Measurements from ENCODE around the gene CFAP43.

Gene CFAP43

DNA sequence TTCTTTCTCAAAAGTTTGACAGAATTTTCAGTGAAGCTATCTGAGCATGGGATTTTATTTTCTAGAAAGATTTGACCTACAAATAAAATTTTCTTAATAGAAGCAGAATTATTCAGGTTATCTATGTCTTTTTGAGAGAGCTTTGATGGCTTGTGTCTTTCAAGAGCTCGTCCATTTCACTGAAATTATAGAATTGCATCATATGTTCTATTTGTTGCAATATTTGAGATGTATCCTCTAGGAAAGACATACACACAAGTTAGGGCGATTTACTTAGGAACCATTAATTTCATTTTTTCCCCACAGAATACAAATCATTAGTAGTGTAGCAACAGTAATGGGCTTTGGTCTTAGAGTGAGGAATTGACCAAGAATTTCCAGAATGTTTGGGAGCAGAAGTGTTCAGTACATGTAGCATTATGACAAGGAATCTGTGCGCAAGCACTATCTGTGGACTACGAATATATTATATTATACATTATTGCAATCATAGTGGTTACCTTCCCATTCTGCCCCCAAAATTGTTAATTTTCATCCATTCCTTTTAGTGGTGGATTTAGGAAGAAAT, 133.7 kb downstream of the CFAP43 start:
- TF ChIP-seq FOXP2 (optimal IDR thresholded peaks at IDR 0.05; ENCODE audit: control extremely low read depth, extremely low read length, insufficient read depth) (no peak), EZH2 (IDR thresholded peaks at IDR 0.05) (no peak), POLR2AphosphoS5 (IDR thresholded peaks at IDR 0.05; ENCODE audit: borderline replicate concordance, low read depth, low read length) (no peak)
- DNase-seq (ENCODE audit: low read depth, low spot score), result no peak
- no peak overlapping the region for H3K9ac ChIP-seq (ENCODE audit: insufficient read length)
- H3K9me3 ChIP-seq (ENCODE audit: low read depth, low read length), result no peaks in the 10 kb centered on the region
- H3K27ac ChIP-seq, result no peak overlapping the region
- H3K36me3 ChIP-seq (ENCODE audit: insufficient read depth, low read length), result no peaks in the 10 kb centered on the region
- no peak overlapping the region for H3K4me3 ChIP-seq

DNA sequence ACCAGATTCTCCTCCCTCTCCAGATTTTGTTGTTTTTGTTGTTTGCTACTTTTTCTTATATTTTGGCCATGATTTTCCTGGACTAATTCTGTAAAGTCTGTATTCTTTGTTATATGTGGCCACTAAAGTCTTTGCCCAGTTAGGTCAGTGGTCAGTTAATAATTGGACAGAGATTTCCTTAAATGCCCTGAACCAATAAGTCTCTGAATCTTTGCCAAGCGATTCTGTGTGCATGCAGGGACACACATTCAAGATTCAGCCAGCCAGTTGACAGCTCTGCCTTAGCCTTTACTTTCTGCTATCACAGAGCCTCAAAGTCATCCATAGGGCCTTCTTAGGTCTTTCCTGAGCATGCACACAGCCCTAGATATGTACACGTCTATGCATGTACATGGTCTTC, 135.5 kb downstream of the CFAP43 start:
- Histone ChIP-seq H3K36me3 (ENCODE audit: insufficient read depth, low read length) (no peaks in the 10 kb centered on the region), H3K27ac (no peak overlapping the region), H3K9ac (ENCODE audit: insufficient read length) (no peak overlapping the region), H3K9me3 (ENCODE audit: low read depth, low read length) (no peaks in the 10 kb centered on the region), H3K4me3 (no peak overlapping the region)
- no peak for DNase-seq (ENCODE audit: low read depth, low spot score)
- TF ChIP-seq FOXP2 (optimal IDR thresholded peaks at IDR 0.05; ENCODE audit: control extremely low read depth, extremely low read length, insufficient read depth), result no peak
- no peak for TF ChIP-seq POLR2AphosphoS5 (IDR thresholded peaks at IDR 0.05; ENCODE audit: borderline replicate concordance, low read depth, low read length)

DNA sequence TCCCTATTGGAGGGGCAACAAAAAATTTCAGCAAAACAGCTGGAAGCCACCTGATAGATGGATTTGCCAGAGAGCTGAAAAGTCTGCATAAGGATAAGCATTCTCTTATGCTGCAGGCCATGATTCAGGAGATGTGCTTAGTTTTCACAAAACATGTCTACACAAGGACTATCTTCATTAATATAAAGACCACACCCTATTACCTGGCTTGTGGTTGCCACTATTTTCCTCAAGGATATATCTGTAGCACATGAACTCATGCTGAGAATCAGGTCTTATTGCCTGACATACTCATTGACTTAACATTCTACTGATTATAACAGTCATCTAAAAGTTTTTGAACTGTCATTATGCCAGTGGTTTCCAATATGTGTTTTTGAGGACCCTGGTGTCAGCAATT, 139.4 kb downstream of the CFAP43 start:
- no peaks in the 10 kb centered on the region for H3K9me3 ChIP-seq (ENCODE audit: low read depth, low read length)
- no peak overlapping the region for H3K4me3 ChIP-seq
- no peak overlapping the region for H3K27ac ChIP-seq
- DNase-seq (ENCODE audit: low read depth, low spot score), result no peak
- TF ChIP-seq EZH2 (IDR thresholded peaks at IDR 0.05), result no peak
- H3K9ac ChIP-seq (ENCODE audit: insufficient read length), result no peak overlapping the region
- no peaks in the 10 kb centered on the region for H3K36me3 ChIP-seq (ENCODE audit: insufficient read depth, low read length)

DNA sequence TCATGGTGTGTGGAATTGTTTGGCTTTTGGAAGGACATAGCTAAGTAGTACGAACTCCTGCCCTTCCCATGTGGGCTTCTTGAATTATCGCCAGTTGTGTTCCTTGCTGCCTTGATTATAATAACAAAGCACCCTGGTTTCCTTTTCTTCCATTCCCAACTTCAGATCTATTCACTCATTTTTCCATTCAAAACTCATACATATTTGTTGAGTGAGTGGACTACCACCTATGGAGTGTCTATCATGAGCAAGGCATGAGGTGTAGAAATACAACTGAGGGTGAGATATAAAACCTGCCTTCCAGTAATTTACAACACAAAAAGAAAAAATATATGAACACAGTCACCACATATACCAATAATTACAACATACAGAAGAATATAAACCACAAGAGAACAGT, 141.6 kb downstream of the CFAP43 start:
- no peak for DNase-seq (ENCODE audit: low read depth, low spot score)
- TF ChIP-seq FOXP2 (optimal IDR thresholded peaks at IDR 0.05; ENCODE audit: control extremely low read depth, extremely low read length, insufficient read depth) (no peak), POLR2AphosphoS5 (IDR thresholded peaks at IDR 0.05; ENCODE audit: borderline replicate concordance, low read depth, low read length) (no peak), EZH2 (IDR thresholded peaks at IDR 0.05) (no peak)
- no peak overlapping the region for H3K4me3 ChIP-seq
- H3K27ac ChIP-seq, result no peak overlapping the region
- no peaks in the 10 kb centered on the region for H3K36me3 ChIP-seq (ENCODE audit: insufficient read depth, low read length)
- no peak overlapping the region for H3K9ac ChIP-seq (ENCODE audit: insufficient read length)
- H3K9me3 ChIP-seq (ENCODE audit: low read depth, low read length), result no peaks in the 10 kb centered on the region

DNA sequence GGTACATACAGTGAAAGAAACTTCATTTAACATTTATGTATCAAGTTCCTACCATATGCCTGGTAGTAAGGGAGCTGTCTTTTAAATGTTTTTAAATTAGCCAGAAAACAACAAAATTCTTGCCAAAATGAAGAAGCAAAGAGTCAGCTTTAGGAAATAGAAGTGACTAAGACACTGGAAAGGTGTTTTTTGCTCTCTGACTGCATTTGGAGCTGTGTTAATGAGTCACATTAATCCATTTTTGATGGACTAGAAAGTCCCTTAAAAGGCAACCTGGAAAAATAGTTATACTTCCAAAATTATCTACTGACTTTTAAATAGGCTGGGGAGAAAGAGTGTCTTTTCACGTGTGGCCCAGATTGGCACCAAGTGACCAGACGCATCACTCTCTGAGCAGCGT, 142.5 kb downstream of the CFAP43 start:
- no peak overlapping the region for H3K9ac ChIP-seq (ENCODE audit: insufficient read length)
- H3K4me3 ChIP-seq, result no peak overlapping the region
- DNase-seq (ENCODE audit: low read depth, low spot score), result no peak
- no peaks in the 10 kb centered on the region for H3K9me3 ChIP-seq (ENCODE audit: low read depth, low read length)
- no peaks in the 10 kb centered on the region for H3K36me3 ChIP-seq (ENCODE audit: insufficient read depth, low read length)
- TF ChIP-seq EZH2 (IDR thresholded peaks at IDR 0.05) (no peak), POLR2AphosphoS5 (IDR thresholded peaks at IDR 0.05; ENCODE audit: borderline replicate concordance, low read depth, low read length) (no peak), FOXP2 (optimal IDR thresholded peaks at IDR 0.05; ENCODE audit: control extremely low read depth, extremely low read length, insufficient read depth) (no peak)
- H3K27ac ChIP-seq, result no peak overlapping the region

DNA sequence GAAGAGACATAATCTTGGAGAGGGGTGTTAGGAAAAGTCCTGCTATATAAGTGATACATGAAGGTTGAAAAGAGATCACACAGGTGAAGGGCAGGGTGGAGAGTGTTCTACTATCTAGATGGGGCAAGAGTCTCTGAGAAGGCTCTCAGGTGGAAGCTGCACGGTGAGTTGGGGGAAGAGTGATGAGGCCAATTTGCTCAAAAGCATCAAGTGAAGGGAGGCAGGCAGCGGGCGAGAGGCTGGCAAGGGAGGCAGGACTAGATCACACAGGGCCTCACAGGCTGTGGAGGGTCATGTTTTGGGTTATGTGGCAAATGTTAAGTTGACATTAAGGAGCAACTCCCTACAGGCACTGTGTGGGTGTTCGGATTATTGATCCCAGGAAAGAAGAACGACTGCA, 143.9 kb downstream of the CFAP43 start:
- TF ChIP-seq EZH2 (IDR thresholded peaks at IDR 0.05), result no peak
- no peak for TF ChIP-seq POLR2AphosphoS5 (IDR thresholded peaks at IDR 0.05; ENCODE audit: borderline replicate concordance, low read depth, low read length)
- no peak for TF ChIP-seq FOXP2 (optimal IDR thresholded peaks at IDR 0.05; ENCODE audit: control extremely low read depth, extremely low read length, insufficient read depth)
- Histone ChIP-seq H3K4me3 (no peak overlapping the region), H3K27ac (no peak overlapping the region), H3K36me3 (ENCODE audit: insufficient read depth, low read length) (no peaks in the 10 kb centered on the region), H3K9ac (ENCODE audit: insufficient read length) (no peak overlapping the region), H3K9me3 (ENCODE audit: low read depth, low read length) (no peaks in the 10 kb centered on the region)
- DNase-seq (ENCODE audit: low read depth, low spot score), result no peak

DNA sequence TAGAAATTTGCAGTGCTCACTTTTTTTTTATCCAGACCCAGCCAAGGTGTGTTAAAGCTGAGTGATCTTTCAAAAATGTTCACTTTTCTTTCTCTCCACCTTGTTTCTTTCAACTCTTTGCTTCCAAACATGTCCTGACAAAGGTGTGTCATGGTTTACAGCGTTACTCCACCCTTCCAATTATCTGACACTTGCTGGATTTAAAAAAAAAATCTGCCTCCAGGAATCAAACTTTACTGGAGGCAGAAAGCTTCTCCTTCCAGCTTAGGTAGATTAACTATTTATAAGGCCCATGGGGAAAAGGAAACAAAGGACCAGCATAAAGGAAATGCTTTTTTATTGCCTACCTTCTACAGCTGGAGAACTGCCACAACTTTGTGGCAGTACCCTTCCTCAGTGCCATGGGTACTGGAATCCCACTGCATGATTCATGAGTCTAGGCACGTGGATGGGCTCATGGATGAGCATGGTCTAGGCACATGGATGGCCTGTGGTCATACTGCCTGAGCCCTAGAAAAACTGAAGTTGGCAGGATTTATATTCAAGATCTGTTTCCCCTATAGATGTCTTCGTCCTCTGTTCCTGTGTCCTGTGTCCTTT, 146.3 kb downstream of the CFAP43 start, which contains the start of gene COL17A1:
COL17A1 (minus strand) TSS at position 80 of the 600 bp plus-strand sequence. CDS start 5,207 bp downstream, outside the sequence.
- no peak for DNase-seq (ENCODE audit: low read depth, low spot score)
- H3K36me3 ChIP-seq (ENCODE audit: insufficient read depth, low read length), result no peaks in the 10 kb centered on the region
- H3K9me3 ChIP-seq (ENCODE audit: low read depth, low read length), result no peaks in the 10 kb centered on the region
- no peak within 1 kb of the TSS for H3K4me3 ChIP-seq
- H3K27ac ChIP-seq, result no peak within 1 kb of the TSS
- no peak within 1 kb of the TSS for H3K9ac ChIP-seq (ENCODE audit: insufficient read length)
- TF ChIP-seq POLR2AphosphoS5 (IDR thresholded peaks at IDR 0.05; ENCODE audit: borderline replicate concordance, low read depth, low read length) (no peak), EZH2 (IDR thresholded peaks at IDR 0.05) (no peak), FOXP2 (optimal IDR thresholded peaks at IDR 0.05; ENCODE audit: control extremely low read depth, extremely low read length, insufficient read depth) (no peak)

DNA sequence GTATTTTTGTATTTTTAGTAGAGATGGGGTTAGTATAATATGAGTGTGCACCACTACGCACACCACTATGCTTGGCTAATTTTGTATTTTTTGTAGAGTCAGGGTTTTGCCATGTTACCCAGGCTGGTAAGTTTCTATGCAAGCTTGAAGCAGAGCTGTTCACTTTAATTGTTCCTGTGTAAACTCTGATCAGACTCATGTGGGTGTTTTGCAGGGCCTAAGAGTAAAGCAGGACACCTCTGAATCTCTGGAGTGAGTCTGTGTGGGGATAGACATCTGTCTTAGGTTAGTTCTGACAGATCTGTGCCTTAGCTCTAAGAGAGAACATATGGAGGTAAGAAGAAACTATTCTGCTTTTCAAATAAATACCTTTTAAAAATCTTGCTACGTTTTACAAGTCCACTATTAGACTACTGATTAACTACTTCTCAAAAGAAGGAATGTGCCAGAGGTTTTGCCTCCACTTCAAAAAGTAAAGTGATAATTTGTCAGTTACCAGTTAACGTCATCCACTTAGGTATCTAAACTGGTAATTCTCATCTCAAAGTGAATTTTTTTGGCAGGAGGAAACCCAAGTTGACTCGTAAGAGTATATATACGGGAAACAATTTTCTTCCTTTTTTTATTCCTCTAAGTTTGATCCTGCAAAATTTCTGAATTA, 147.6 kb downstream of the CFAP43 start:
- no peak for DNase-seq (ENCODE audit: low read depth, low spot score)
- TF ChIP-seq FOXP2 (optimal IDR thresholded peaks at IDR 0.05; ENCODE audit: control extremely low read depth, extremely low read length, insufficient read depth) (no peak), POLR2AphosphoS5 (IDR thresholded peaks at IDR 0.05; ENCODE audit: borderline replicate concordance, low read depth, low read length) (no peak), EZH2 (IDR thresholded peaks at IDR 0.05) (no peak)

More for the DNA sequence above, 147.6 kb downstream of the CFAP43 start:
- Histone ChIP-seq H3K9ac (ENCODE audit: insufficient read length) (no peak overlapping the region), H3K27ac (no peak overlapping the region), H3K36me3 (ENCODE audit: insufficient read depth, low read length) (no peaks in the 10 kb centered on the region), H3K4me3 (no peak overlapping the region), H3K9me3 (ENCODE audit: low read depth, low read length) (no peaks in the 10 kb centered on the region)
